Measurements from ENCODE around the gene LOX. TPM values are rescaled to one million over a fixed set of nuclear protein-coding genes. Genes with fewer than 3 reads are reported as not detected.

LOX gene
- total RNA-seq, 1 experiment from 2014 or later: 0.79 TPM

DNA sequence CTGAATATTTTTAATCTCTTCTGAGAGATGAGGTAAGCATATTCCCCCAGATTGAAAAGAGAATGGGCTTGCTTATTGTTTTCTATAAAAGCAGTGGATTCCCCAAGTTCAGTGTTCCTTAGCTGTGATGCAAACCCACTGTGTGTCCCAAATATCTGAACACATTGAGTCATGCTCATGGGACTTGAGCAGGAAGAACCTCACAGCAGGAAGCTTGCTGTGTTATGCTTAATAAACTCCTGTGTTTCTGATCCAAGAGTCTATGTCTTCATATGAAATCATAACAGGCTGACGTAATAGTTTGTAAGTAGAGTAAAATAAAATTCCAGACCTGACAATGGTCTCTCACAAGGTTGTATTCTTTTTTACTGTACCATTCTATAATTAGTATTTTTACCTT is 24.8 kb upstream of the LOX start:
- no peaks in the 10 kb centered on the region for H4K20me1 ChIP-seq (ENCODE audit: control insufficient read depth, insufficient read depth, insufficient read length)
- Mint-ChIP-seq H3K36me3 (ENCODE audit: insufficient read depth in 1 of 3, low read depth in 3 of 3) (no peaks in the 10 kb centered on the region), H3K4me1 (peaks cover 14 to 20% of the 10 kb centered on the region in 2 experiments), H3K4me3 (no peak overlapping the region), H3K27me3 (ENCODE audit: low read depth) (no peaks in the 10 kb centered on the region), H3K27ac (no peak overlapping the region), H3K9me3 (no peaks in the 10 kb centered on the region)
- H3K23me2 ChIP-seq (ENCODE audit: insufficient read length, low read depth, low read length, poor library complexity, severe bottlenecking): no peaks in the 10 kb centered on the region
- no peak overlapping the region for H3K23ac ChIP-seq (ENCODE audit: insufficient read length, low read depth, low read length)
- H3K56ac ChIP-seq (ENCODE audit: insufficient read length, low read depth, low read length): no peak overlapping the region
- no peak overlapping the region for H2BK5ac ChIP-seq (ENCODE audit: insufficient read length, low read length)
- H3K27ac ChIP-seq (ENCODE audit: insufficient read length, low read depth, low read length): no peak overlapping the region
- H3K4ac ChIP-seq (ENCODE audit: low read depth, low read length): no peak overlapping the region
- no peak overlapping the region for H2BK12ac ChIP-seq (ENCODE audit: insufficient read length, low read depth, low read length)
- DNase-seq: no peak
- WGBS (ENCODE audit: extremely low coverage, insufficient read length, low lambda C conversion rate): no CpG with 5 or more reads among the region's 1 CpG
- no peaks in the 10 kb centered on the region for H3K79me1 ChIP-seq (ENCODE audit: insufficient read depth, low read depth, low read length, poor library complexity, severe bottlenecking)
- no peak overlapping the region for H3K9ac ChIP-seq (ENCODE audit: extremely low read depth, insufficient read length, low read length)
- H3K4me2 ChIP-seq (ENCODE audit: insufficient read depth, insufficient read length, low read length): no peak overlapping the region
- no peaks in the 10 kb centered on the region for H3K4me1 ChIP-seq (ENCODE audit: insufficient read depth, low read length)
- no peak overlapping the region for H4K8ac ChIP-seq (replicated peaks; ENCODE audit: insufficient read length, low read depth, low read length)
- H4K5ac ChIP-seq (ENCODE audit: insufficient read length, low read depth, low read length): no peak overlapping the region
- H2AFZ ChIP-seq (ENCODE audit: low read length): no peak overlapping the region
- H3K9me3 ChIP-seq (ENCODE audit: control insufficient read depth, low read depth, low read length): no peaks in the 10 kb centered on the region
- no peak overlapping the region for H2BK120ac ChIP-seq (ENCODE audit: low read depth, low read length, poor library complexity, severe bottlenecking)
- H3K79me2 ChIP-seq (ENCODE audit: insufficient read depth, low read length): no peaks in the 10 kb centered on the region
- no peaks in the 10 kb centered on the region for H3K27me3 ChIP-seq (ENCODE audit: insufficient read depth, low read length)
- no peak overlapping the region for H2BK15ac ChIP-seq (ENCODE audit: low read depth, low read length)
- no peak overlapping the region for H3K18ac ChIP-seq (ENCODE audit: insufficient read length, low read depth, low read length)
- no peak overlapping the region for H2AK5ac ChIP-seq (ENCODE audit: insufficient read length, low read length)
- no peak overlapping the region for H3T11ph ChIP-seq (ENCODE audit: low read length)
- H4K91ac ChIP-seq (ENCODE audit: insufficient read length, low read depth, low read length): no peak overlapping the region
- H2BK20ac ChIP-seq (ENCODE audit: low read depth, low read length, poor library complexity, severe bottlenecking): no peak overlapping the region
- TF ChIP-seq, protein P1, sequence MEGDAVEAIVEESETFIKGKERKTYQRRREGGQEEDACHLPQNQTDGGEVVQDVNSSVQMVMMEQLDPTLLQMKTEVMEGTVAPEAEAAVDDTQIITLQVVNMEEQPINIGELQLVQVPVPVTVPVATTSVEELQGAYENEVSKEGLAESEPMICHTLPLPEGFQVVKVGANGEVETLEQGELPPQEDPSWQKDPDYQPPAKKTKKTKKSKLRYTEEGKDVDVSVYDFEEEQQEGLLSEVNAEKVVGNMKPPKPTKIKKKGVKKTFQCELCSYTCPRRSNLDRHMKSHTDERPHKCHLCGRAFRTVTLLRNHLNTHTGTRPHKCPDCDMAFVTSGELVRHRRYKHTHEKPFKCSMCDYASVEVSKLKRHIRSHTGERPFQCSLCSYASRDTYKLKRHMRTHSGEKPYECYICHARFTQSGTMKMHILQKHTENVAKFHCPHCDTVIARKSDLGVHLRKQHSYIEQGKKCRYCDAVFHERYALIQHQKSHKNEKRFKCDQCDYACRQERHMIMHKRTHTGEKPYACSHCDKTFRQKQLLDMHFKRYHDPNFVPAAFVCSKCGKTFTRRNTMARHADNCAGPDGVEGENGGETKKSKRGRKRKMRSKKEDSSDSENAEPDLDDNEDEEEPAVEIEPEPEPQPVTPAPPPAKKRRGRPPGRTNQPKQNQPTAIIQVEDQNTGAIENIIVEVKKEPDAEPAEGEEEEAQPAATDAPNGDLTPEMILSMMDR (conservative IDR thresholded peaks at IDR 0.05): no peak
- no peak overlapping the region for H3K14ac ChIP-seq (ENCODE audit: insufficient read depth, low read length)
